Endothelial cell of umbilical vein (primary cell): ENCODE data around the gene CRAT.

Experiments used
- EZH2 ChIP-seq: IDR thresholded peaks from 2 replicates; pipeline ENCODE4 v1.6.1; 2012; ENCODE audit warnings: borderline replicate concordance, low read depth, mild to moderate bottlenecking, moderate library complexity, low read length, inconsistent platforms; ENCODE audit not compliant: severe bottlenecking
- POLR2A ChIP-seq: IDR thresholded peaks from 2 replicates; pipeline ENCODE4 v1.6.1; 2012; ENCODE audit warnings: low read depth, mild to moderate bottlenecking, control low read depth, low read length
- POLR2AphosphoS5 ChIP-seq: IDR thresholded peaks from 2 replicates; pipeline ENCODE4 v1.6.1; 2012; ENCODE audit warnings: low read depth, mild to moderate bottlenecking, control low read depth, low read length, moderate library complexity; ENCODE audit not compliant: insufficient read depth
- TF ChIP-seq, protein P1 (sequence below), 2 donors: IDR thresholded peaks; 1 replicate in 1 of 2; 2 replicates in 1 of 2; pipeline ENCODE4 v1.5.1; 2011; ENCODE audit warnings: low read length in 2 of 2, mild to moderate bottlenecking in 2 of 2, moderate library complexity in 2 of 2, control low read depth in 1 of 2, inconsistent platforms in 1 of 2, low read depth in 1 of 2; ENCODE audit not compliant: insufficient read depth in 1 of 2; ENCODE audit errors: extremely low read depth in 1 of 2

DNA sequence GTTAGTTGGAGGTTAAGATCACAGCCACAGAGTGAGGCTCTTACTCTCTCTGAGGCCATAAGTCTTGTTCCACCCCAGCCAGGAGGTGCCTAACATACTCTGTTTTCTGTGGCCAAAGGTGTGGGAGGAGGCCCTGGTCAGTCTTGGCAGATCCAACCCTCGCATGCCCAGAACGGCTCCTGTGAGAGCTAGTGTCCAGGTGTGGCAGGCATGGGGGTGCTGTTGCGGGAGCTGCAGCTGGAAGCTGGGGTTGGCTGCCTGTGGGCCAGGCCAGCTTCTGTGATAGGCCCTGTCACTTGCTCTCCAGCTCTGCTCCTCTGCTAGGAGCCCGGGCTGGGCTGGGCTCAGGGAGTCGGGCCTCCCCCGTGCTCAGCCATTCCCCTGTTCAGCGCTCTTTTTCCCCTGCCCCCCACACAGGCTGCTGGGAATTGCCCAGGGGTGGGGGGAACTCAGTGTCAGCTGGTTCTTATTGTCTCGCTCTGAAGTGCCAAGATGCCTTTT, 35.9 kb upstream of the CRAT start:
- no peak for TF ChIP-seq POLR2A
- TF ChIP-seq, protein P1, sequence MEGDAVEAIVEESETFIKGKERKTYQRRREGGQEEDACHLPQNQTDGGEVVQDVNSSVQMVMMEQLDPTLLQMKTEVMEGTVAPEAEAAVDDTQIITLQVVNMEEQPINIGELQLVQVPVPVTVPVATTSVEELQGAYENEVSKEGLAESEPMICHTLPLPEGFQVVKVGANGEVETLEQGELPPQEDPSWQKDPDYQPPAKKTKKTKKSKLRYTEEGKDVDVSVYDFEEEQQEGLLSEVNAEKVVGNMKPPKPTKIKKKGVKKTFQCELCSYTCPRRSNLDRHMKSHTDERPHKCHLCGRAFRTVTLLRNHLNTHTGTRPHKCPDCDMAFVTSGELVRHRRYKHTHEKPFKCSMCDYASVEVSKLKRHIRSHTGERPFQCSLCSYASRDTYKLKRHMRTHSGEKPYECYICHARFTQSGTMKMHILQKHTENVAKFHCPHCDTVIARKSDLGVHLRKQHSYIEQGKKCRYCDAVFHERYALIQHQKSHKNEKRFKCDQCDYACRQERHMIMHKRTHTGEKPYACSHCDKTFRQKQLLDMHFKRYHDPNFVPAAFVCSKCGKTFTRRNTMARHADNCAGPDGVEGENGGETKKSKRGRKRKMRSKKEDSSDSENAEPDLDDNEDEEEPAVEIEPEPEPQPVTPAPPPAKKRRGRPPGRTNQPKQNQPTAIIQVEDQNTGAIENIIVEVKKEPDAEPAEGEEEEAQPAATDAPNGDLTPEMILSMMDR (IDR thresholded peaks at IDR 0.05; ENCODE audit: extremely low read depth in 1 of 2, insufficient read depth in 1 of 2, low read depth in 1 of 2, low read length in 2 of 2), result no peak
- no peak for TF ChIP-seq EZH2
- TF ChIP-seq POLR2AphosphoS5, result no peak
